NCI-H2107 (cell line): ENCODE data around the gene POLR3E.
A peak's percentile ranks its signal among the peaks of the same experiment; 100 is the strongest.

Experiments
- DNase-seq: peaks from one replicate; lab custom pipeline; 2025; lab: John Stamatoyannopoulos, UW

Gene POLR3E, protein sequence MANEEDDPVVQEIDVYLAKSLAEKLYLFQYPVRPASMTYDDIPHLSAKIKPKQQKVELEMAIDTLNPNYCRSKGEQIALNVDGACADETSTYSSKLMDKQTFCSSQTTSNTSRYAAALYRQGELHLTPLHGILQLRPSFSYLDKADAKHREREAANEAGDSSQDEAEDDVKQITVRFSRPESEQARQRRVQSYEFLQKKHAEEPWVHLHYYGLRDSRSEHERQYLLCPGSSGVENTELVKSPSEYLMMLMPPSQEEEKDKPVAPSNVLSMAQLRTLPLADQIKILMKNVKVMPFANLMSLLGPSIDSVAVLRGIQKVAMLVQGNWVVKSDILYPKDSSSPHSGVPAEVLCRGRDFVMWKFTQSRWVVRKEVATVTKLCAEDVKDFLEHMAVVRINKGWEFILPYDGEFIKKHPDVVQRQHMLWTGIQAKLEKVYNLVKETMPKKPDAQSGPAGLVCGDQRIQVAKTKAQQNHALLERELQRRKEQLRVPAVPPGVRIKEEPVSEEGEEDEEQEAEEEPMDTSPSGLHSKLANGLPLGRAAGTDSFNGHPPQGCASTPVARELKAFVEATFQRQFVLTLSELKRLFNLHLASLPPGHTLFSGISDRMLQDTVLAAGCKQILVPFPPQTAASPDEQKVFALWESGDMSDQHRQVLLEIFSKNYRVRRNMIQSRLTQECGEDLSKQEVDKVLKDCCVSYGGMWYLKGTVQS

DNA sequence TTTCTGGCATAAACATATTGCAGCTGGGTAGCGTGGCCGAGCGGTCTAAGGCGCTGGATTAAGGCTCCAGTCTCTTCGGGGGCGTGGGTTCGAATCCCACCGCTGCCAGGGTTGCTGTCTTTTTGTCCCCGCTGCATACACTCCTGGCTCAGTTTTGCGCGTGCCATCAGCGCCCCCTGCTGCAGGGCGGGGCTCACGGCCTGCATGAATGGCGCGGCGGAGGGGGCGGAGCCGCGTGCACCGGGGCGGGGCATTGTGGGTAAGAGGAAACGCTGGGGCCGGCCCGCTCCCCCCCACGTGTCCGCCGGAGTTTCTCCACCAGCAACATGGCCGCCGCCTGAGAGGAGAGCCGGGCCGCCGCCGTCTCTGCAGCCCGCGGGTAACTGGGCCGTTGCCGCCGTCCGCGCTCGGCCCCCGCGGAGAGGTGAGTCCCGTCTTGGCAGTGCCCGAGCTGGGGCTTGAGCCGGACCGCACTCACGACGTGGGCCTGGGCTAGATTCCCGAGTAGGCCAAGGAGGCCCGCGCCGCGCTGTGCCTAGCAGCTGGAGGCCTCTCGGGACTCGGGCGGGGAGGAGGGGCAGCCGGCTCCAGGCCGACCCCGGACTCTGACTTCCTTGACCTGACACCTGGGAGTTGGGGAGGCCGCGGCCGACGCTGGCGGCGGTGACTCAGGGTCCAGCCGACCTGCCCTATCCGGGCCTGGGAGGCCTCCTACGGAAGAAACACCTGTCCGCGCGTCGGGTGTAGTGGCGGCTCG, at the start of gene POLR3E:
TSS of gene POLR3E (plus strand) at position 296 of the 757 bp plus-strand sequence. CDS start 5,560 bp downstream, outside the sequence.
- peak; percentile 98 for DNase-seq

DNA sequence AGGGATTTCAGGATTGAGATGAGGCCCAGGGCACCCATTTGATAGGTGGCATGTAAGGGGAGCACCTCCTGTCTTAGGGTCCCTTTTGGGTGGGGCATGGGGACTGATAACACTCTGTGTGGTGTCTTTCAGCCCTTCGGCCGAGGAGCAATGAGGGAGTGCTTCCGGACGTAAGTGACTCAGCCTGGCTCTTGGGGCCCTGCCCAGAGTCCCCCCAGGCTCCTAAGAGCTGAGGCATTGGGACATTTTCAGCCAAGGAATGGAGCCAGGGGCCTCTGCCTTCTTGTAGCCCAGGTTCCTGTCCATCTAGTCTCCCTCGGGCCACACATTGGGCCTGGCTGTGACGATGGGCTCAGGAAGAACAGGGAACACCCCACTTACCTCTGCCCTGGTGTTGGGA, 46.7 kb upstream of the POLR3E start:
- DNase-seq = no peak

DNA sequence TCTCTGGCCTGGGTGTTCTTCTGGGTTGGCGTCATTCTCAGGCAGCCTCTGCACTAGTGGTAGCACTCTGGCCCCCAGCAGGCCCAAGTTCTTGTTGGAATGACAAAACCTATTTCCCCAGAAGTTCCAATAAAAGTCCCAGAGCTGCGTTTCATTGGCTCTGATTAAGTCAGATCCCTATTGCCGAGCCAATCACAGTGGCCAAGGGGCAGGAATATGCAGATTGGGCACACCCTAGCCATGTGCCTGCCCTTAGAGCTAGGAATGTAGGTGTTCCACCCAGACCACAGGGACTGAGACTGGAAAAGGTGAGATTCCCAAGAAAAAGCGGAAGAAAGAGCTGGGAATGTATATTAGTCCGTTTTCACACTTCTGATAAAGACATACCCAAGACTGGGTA, 44.9 kb upstream of the POLR3E start:
- no peak for DNase-seq

DNA sequence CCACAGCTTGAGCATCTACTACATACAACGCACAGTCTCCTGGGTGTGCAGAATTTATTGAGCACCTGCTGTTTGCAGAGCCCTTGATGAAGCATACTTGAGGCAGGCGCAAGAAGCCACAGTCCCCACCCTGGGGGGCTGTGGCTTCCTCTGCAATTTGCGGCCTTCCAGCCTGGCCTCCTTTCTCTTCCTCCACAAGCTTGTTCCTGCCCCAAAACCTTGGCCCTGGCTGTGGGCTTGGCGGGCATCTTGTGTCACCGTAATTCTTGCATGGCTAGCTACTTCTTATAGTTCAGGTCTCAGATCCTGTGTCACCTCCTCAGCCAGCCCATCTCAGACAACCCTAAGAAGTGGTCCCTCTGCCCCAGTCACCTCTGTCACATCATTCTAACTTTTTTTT, 43.9 kb upstream of the POLR3E start:
- no peak for DNase-seq

DNA sequence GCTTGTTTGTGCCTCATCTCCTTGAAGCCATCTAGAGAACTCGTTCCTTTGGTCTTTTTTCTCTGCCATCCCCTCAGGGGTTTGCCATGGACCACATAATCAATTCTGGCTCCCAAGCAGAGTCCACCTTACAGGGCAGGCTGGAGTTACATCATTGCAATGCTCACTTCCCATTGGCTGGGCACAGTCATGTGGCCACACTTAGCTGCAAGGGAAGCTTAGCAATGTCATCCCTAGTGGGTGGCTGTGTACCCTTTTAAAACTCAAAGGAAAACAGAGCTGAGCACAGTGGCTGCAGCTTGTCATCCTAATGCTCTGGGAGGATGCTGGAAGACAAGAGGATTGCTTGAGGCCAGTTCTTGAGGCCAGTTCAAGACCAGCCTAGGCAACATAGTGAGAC, 41.9 kb upstream of the POLR3E start:
- DNase-seq = no peak

DNA sequence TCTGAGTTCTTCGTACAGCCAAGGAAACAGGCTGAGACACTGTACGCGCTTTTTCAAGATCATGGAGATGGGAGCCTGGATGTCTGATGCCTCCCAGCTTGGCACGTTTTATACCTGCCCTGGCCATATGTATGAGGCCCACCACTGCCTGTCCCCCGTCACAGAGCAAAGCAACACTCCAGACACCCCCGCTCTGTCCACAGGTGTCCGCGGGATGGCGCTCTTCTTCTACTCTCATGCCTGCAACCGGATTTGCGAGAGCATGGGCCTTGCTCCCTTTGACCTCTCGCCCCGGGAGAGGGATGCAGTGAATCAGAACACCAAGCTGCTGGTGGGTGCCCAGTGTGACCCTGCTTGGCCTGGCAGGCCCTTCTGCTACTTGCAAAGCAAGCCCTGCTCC, 39.8 kb upstream of the POLR3E start:
- DNase-seq = no peak

DNA sequence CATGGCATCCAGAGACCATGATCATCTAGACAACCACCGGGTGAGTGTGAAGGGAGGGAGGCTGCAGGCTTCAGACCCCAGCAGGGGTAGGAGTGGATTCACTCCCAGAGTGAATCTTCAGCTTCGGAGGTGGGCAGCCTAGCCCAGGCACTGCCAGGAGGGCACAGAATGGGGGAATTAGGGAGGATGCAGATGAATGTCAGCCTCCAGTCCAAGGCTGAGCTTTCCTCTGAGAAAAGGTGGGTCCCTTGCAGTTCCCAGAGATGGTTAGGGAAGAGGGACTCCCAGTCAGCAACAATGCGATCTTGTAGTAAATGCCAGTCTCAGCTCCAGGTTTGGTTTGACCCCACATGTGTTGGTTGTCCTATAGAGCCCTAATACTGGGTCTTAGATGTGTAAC, 36.7 kb upstream of the POLR3E start:
- DNase-seq = no peak

DNA sequence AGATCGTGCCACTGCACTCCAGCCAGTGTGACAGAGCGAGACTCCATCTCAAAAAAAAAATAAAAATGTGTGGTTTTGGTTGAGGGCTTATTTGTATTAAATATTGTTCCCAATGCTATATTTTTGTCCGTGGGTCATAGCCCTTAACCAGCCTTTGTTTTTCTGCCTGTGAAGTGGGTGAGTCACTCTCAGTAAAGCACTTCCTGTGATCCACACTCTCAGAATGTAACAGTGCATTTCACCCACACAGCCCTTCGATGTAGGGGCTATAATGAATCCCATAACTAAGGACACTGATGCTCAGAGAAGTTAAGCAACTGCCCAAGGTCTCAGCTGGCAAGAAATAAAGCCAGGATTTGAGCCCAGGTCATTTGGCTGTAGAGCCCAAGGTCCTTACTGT, 34.7 kb upstream of the POLR3E start:
- no peak for DNase-seq

DNA sequence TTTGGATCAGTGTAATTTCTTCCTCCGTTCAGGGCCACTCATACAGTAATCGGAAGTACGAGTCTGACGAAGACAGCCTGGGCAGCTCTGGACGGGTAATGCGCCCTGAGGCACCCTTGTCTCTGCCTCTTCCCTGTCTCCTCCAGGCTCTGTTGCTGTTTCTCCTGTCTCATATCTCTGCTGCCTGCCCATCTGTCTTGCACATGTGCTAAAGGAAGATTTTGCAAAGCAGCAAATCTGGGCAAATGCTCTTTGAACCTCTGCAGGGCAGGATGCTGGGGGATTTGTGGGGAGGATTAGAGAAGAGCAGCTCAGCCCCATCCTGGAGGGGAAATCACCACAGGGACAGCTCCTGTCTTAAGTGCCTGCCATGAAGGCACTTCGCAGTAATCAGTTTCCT, 32.4 kb upstream of the POLR3E start:
- no peak for DNase-seq

DNA sequence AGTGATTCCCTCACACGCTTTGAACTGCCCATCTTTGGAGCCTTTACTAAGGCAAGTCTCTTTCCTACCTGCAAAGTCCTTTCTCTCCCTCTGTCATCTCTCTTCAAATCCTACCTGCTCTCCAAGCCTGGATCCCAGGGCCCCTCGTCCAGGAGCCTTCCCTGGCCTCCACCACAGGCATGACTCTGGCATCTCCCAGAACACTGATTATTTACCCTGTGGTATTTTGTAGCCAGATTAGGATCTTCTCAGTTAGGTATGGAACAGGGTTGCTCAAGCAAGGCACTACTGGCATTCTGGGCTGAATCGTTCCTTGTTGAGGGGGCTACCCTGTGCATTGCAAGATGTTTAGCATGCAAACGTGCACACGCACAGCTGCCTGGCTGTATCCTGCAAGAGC, 31.9 kb upstream of the POLR3E start:
- no peak for DNase-seq

DNA sequence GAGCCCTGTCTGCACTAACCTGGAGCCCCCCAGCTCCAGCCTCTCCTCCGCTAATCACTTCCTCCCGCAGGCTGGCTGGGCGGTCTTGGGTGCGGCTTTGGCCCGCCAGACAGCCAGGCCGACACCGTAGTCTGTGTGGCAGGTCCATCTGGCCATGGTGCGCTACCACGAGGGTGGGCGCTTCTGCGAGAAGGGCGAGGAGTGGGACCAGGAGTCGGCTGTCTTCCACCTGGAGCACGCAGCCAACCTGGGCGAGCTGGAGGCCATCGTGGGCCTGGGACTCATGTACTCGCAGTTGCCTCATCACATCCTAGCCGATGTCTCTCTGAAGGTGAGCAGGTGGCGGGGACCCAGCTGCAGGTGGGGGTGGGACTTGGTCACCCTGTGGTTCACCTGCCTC, 30.7 kb upstream of the POLR3E start:
- DNase-seq = no peak

DNA sequence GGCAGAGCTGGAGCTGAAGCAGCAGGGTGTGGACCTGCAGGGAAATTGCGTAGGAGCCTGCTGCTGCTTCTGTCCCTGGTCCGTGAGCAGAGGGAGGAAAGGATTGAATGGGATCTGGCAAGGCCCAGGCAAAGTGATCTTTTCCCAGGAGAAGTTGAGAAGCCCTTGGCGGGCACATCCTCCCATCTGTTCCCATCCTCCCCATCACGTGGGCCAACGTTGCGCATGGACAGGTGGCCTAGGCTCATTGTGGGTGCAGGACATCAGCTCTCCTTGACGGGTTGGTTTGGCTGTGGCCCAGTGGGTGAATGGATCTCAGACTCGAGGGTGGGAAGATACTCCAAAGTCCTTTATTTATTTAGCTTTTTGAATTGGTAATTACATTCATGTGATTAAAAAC, 29.4 kb upstream of the POLR3E start:
- DNase-seq = no peak

DNA sequence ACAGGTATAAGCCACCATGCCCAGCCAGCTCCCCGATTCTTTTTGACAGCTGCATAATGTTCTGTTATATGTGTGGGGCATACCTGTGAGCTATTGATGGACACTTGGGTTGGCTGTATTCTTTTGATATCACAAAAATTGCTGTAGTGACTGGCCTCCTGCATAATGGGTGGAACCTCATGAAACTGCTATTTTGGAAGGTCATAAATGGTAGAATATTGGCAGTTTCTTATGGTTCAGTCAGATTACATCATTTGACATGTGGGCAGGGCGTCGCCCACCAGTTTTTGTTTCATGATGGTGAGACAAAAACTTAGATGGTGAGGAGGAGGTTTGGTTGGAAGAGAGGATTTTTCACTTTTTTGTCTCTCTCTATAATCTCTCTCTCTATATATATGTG, 26.7 kb upstream of the POLR3E start:
- DNase-seq = no peak

DNA sequence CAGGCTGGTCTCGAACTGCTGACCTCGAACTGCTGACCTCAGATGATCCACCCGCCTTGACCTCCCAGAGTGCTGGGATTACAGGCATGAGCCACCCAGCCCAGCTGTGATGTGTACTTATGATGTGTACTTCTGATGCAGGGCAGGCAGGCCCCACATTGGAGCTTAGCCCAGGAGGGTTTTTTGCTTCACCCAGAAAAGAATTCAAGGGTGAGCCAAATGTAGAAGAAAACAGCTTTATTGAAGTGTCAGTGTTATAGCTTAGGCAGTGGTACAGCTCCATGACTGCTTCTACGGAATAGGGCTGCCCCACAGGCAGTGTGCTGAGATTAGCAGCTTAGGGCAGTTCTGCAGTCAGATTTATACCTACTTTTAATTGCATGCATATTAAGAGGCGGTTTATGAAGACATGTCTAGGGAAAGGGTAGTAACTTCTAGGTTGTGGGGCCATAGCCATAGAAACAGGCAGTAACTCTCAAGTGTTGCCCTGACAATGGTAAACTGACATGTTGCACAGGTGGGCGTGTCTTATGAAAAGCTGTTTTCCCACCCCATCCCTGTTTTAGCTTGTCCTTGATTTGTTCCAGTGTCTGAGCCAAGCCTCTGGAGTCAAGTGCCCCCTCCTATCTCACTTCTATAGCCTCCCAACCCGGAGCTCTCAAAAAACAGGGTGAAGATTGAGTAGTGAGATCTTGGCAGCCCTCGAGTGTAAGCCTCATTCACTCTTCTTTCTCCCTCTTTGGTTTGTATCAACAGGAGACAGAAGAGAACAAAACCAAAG, 24.1 kb upstream of the POLR3E start:
- no peak for DNase-seq

DNA sequence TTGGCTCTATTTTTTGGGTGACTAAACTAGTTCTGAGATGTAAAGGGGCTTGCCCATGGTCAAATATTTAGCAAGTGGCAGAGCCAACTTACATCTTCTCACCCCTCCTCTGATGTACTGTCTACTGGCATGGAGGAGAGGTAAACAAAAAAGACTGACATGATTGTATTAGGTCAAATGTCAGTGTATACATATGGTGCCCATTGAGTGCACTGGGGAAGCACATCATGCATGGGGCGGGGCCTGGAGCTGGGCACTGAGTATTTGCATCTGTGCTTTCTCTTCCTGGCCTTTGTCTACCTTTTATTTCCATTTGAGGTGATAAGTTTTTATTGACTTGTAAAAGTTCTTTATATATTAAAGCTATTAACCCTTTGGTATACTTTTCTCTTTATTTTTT, 22.3 kb upstream of the POLR3E start:
- no peak for DNase-seq

DNA sequence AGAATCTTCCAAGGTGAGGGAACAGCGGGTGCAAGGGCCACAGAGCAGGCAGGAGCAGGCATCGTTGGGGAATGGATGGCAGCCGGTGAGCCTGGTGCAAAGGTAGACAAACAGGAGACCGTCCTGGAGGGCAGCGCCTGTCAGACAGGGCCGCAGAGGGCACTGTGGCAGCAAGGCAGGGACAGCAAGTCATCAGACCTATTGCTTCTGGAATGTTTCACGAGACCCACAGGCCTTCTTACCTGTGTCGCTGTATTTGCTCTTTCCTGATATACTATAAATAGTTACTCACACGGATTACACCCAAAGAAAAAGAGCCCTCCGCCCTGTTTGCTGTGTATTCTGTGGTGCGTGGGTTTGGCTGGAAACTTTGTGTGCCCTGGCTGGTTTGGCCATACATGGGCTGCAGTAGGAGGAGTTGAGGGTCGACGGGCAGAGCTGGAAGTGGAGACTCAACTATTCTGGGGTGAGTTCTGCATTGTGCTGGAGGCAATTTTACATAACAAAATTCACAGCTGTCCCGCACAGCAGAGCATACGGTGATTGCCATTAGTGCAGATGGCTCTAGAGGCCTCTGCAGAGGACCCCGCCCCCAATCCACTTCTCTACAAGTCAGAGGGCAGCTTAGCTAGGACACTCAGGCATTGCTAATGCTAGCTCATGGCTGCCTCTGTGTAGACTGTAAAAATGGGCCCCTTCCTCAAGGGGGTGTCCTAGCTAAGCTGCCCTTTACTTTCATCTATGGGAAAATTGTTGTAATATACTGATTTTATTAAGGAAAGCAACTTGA, 18.6 kb upstream of the POLR3E start:
- no peak for DNase-seq

DNA sequence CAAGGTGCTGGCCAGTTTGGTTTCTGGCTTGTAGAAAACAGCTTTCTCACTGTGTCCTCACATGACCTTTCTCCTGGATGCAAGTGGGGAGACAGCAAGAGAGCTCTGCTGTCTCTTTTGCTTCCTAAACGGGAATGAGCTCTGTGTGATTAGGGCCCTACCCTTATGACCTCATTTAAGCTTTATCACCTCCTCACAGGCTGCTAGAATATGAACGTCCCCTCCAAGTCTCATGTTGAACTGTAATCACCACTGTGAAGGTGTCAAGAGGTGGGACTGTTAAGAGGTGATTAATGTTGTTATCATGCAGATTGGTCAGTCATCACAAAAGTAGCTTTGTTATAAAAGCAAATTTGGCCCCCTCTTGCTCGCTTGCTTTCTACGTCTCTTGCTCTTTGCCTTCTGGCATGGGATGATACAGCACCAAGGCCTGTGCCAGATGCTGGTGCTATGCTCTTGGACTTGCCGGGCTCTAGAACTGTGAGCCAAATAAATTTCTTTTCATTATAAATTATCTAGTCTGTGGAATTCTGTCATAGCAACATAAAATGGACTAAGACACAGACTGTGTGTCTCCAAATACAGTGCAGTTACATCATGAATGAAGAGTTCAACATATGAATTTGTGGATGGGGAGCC, 14.8 kb upstream of the POLR3E start:
- DNase-seq = no peak

DNA sequence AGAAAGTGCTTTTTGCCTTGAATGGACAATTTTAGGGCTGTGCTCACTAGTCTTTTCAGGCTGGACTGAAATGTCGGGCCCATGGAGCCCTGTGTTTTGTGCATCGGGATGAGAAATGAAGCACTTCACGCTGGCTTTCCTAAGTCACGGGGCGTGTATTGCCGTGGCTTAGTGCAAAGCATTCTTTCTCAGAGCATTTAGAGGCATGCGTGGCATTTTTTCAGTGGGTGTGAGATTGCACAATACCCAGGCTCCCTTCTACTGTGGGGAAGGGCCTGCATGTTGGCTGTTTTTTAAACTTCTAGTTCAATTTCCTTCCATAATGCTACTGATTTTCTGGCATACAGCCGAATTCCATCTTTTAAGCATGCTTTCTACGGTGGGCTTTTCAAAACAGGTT, 12.6 kb upstream of the POLR3E start:
- no peak for DNase-seq

DNA sequence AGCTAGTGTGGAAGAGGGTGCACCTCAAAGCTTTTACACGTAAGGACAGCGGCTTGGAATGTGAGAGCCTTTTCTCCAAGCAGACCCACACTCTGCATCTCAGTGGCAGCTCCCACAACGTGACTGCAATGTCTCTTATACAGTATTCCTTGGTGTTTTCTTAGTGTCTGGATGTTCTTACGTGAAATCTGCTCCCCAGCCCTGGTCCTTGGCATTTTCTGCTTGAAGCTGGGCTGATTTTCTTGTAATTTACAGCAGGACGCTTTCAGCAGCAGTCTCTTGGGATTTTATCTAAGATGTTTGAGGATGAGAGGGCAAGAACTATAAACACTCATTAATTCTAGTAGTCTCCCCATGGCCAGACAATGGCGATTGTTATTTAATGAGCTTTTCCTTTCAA, 12.1 kb upstream of the POLR3E start:
- no peak for DNase-seq

DNA sequence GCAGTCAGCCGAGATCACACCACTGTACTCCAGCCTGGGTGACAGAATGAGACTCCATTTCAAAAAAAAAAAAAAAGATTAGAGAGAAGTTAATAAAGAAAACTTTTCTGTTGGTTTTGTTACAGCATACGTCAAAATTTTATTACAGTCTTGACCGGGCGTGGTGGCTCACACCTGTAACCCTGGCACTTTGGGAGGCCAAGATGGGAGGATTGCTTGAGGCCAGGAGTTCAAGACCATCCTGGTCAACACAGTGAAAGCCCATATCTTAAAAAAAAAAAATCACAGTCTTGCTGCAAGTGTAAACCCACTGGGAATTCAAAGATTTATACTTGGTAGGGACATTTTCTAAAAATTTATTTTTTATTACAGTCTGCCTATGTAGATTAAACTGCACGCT, 6.2 kb upstream of the POLR3E start:
- DNase-seq = no peak

DNA sequence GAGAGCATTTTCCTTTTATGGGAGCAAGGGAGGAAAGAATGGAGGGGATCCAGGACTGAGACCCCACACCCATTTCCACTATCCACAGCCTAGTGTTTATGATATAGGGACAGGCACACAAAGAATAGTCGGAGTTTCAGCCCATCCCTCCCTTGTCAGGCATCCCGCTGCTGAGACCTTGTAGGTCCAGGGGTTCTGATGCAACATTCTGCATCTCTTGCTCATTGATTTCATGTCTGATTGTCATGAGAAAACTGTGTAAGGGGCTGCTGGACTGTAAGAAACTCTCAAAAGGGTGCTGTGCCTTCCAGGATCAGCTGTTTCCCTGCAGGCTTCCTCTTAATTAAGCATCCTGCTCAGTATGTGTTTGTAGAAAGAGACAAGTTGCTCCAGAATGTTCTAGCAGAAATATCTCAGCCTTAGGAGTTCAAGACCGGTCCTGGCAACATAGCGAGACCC, 5.3 kb upstream of the POLR3E start:
- DNase-seq = no peak
